GM12865 (cell line): ENCODE results near the gene PTPRCAP.

Experiments
- DNase-seq: peaks from one replicate; pipeline ENCODE4 v3.0.0; 2010; ENCODE audit warnings: low read depth
- H3K4me3 ChIP-seq: 2 replicates; pipeline ENCODE4 v1.5.1; 2011; ENCODE audit warnings: mild to moderate bottlenecking, low read depth, low read length, control low read depth
- CTCF ChIP-seq: IDR thresholded peaks from 2 replicates; pipeline ENCODE4 v1.5.1; 2011; ENCODE audit warnings: low read length, control low read depth, low read depth, inconsistent platforms; ENCODE audit not compliant: insufficient read depth; ENCODE audit errors: missing control alignments

The PTPRCAP gene

GRCh38 chr11:67437082-67437808 lies at the start of gene PTPRCAP:
Gene PTPRCAP (minus strand): TSS chr11:67437682. CDS start chr11:67437619, 63 bp downstream.
- peak; percentile 86 for DNase-seq
- TF ChIP-seq CTCF: no peak
- peak within 1 kb of the TSS; percentile 88 for H3K4me3 ChIP-seq

- DNase-seq: peak; percentile 90
- no peak for TF ChIP-seq CTCF
- H3K4me3 ChIP-seq: peak overlapping the region; percentile 38
Measured at GRCh38 chr11:67486481-67487195, 49.2 kb upstream of the PTPRCAP start.

- peak overlapping the region; percentile 10 for H3K4me3 ChIP-seq
- peak; percentile 91 for DNase-seq
Measured at GRCh38 chr11:67485873-67486361, 48.4 kb upstream of the PTPRCAP start.

- peak overlapping the region; percentile 69 for H3K4me3 ChIP-seq
- peak; percentile 85 for DNase-seq
- no peak for TF ChIP-seq CTCF
Measured at GRCh38 chr11:67484847-67485311, 47.4 kb upstream of the PTPRCAP start.

GRCh38 chr11:67483831-67484665 lies 46.6 kb upstream of the PTPRCAP start:
- TF ChIP-seq CTCF: no peak
- DNase-seq: peak; percentile 59
- peak overlapping the region; percentile 69 for H3K4me3 ChIP-seq

GRCh38 chr11:67482827-67483798 lies 45.6 kb upstream of the PTPRCAP start, which contains the start of gene AIP:
Gene AIP (plus strand): TSS chr11:67483026. CDS start chr11:67483159, 133 bp downstream.
- peak within 1 kb of the TSS; percentile 69 for H3K4me3 ChIP-seq
- peak; percentile 99 for DNase-seq
- TF ChIP-seq CTCF: no peak
